Lower lobe of right lung (tissue), 2 donors: ENCODE results near the gene ZFTA. TPM values are rescaled to one million over a fixed set of nuclear protein-coding genes. Genes with fewer than 3 reads are reported as not detected.

Source experiments
- ATAC-seq, 2 donors: fragments of 200-7000 bp; cut with Tn5 transposase; one replicate each; pipeline ENCODE4 v1.9.1; 2020 to 2022; ENCODE audit warnings: mild to moderate bottlenecking in 2 of 2, moderate library complexity in 2 of 2
- DNase-seq: peaks from one replicate; pipeline ENCODE4 v3.0.0-alpha.2; 2020
- H3K27ac ChIP-seq: fragments of 200-600 bp; one replicate; pipeline ENCODE4 v1.8.0; 2022
- H3K27me3 ChIP-seq: fragments of 200-600 bp; one replicate; pipeline ENCODE4 v1.8.0; 2022; ENCODE audit warnings: low read depth
- H3K36me3 ChIP-seq: fragments of 200-600 bp; one replicate; pipeline ENCODE4 v1.8.0; 2022; ENCODE audit warnings: mild to moderate bottlenecking
- H3K4me1 ChIP-seq: fragments of 200-600 bp; one replicate; pipeline ENCODE4 v1.8.0; 2022
- H3K4me3 ChIP-seq: fragments of 200-600 bp; one replicate; pipeline ENCODE4 v1.8.0; 2022; ENCODE audit warnings: mild to moderate bottlenecking
- H3K9me3 ChIP-seq: fragments of 200-600 bp; one replicate; pipeline ENCODE4 v1.8.0; 2022
- intact Hi-C: fragments of 100-400 bp; cut with DNase I; formaldehyde crosslinking; loops from one replicate; pipeline ENCODE4 v1.11.0; 2022
- total RNA-seq: library from RNA; stranded (reverse); fragmentation: NEBNext Ultra II Directional; extraction: Animal tissue kit (Norgen Biotek cat#: 25700); gene quantifications from one replicate; pipeline ENCODE4 v1.2.1, GENCODE V29; 2021
- TF ChIP-seq, protein P1 (sequence below): fragments of 200-600 bp; IDR thresholded peaks from one replicate; pipeline ENCODE4 v1.8.0; 2022; ENCODE audit warnings: antibody characterized with exemption, mild to moderate bottlenecking
- donor health status: DM: no; HTN: yes; CAD: no; lungs with severe emphysema.

Gene ZFTA
- total RNA-seq, 1 donor from 2014 or later, result 9.3 TPM

DNA sequence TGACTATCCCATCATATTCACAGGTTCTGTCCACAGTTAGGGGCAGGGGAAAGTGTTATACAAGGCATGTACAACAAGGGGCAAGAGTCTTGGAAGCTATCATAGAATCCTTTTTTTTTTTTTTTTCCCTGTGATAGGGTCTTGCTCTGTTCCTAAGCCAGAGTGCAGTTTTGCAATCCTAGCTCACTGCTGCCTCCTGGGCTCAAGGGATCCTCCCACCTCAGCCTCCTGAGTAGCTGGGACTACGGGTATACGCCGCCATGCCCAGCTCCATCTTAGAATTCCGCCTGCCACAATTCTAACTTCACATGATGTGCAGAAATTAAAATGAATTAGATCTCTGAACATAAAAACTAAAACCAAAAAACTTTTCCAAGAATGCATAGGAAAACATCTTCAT is 31.7 kb downstream of the ZFTA start:
- peaks cover 5% of the 10 kb centered on the region for H3K4me1 ChIP-seq
- H3K27me3 ChIP-seq, result no peaks in the 10 kb centered on the region
- H3K4me3 ChIP-seq, result no peak overlapping the region
- DNase-seq (no peak), ATAC-seq (peak in 1 of 2 donors; percentile 21)
- intact Hi-C loops, result loop anchor here (5.0 kb wide), 1 partner anchor 35 kb away; no protein-coding TSS in a partner anchor
- no peaks in the 10 kb centered on the region for H3K36me3 ChIP-seq
- TF ChIP-seq, protein P1, sequence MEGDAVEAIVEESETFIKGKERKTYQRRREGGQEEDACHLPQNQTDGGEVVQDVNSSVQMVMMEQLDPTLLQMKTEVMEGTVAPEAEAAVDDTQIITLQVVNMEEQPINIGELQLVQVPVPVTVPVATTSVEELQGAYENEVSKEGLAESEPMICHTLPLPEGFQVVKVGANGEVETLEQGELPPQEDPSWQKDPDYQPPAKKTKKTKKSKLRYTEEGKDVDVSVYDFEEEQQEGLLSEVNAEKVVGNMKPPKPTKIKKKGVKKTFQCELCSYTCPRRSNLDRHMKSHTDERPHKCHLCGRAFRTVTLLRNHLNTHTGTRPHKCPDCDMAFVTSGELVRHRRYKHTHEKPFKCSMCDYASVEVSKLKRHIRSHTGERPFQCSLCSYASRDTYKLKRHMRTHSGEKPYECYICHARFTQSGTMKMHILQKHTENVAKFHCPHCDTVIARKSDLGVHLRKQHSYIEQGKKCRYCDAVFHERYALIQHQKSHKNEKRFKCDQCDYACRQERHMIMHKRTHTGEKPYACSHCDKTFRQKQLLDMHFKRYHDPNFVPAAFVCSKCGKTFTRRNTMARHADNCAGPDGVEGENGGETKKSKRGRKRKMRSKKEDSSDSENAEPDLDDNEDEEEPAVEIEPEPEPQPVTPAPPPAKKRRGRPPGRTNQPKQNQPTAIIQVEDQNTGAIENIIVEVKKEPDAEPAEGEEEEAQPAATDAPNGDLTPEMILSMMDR, result no peak
- no peak overlapping the region for H3K27ac ChIP-seq
- no peaks in the 10 kb centered on the region for H3K9me3 ChIP-seq

DNA sequence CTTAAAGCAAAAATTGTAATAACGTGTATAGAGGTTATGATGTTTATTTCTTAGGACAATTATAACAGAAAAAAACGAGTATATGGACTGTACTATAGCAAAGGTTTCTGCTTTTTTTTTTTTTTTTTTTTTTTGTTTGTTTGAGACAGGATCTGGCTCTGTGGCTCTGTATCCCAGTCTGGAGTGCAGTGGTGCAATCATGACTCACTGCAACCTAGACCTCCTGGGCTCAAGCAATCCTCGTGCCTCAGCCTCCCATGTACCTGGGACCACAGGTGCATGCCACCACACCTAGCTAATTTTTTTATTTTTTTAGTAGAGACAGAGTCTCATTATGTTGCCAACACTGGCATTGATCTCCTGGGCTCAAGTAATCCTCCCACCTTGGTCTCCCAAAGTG is 39.2 kb downstream of the ZFTA start:
- no peaks in the 10 kb centered on the region for H3K9me3 ChIP-seq
- peaks cover 5% of the 10 kb centered on the region for H3K36me3 ChIP-seq
- TF ChIP-seq, protein P1, result no peak
- H3K27me3 ChIP-seq, result no peaks in the 10 kb centered on the region
- intact Hi-C loops, result no loop called here
- no peak overlapping the region for H3K4me3 ChIP-seq
- no peak overlapping the region for H3K27ac ChIP-seq
- ATAC-seq (no peak), DNase-seq (no peak)
- H3K4me1 ChIP-seq, result no peaks in the 10 kb centered on the region

DNA sequence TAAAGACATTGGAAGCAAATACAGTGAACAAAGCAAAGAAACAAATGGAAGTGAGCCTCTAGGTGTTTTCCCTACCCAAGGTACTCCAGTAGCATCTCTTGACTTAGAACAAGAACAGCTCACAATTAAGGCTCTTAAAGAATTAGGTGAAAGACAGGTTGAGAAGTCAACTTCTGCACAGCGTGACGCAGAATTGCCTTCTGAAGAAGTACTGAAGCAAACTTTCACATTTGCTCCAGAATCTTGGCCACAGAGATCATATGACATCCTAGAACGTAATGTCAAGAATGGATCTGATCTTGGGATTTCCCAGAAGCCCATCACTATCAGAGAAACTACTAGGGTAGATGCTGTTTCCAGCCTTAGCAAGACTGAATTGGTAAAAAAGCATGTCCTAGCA is 48.0 kb downstream of the ZFTA start:
- Histone ChIP-seq H3K4me1 (no peaks in the 10 kb centered on the region), H3K27me3 (no peaks in the 10 kb centered on the region), H3K36me3 (peaks cover 11% of the 10 kb centered on the region), H3K9me3 (no peaks in the 10 kb centered on the region), H3K4me3 (no peak overlapping the region), H3K27ac (no peak overlapping the region)
- TF ChIP-seq, protein P1, result no peak
- ATAC-seq, result no peak
- DNase-seq, result no peak
- intact Hi-C loops, result no loop called here

DNA sequence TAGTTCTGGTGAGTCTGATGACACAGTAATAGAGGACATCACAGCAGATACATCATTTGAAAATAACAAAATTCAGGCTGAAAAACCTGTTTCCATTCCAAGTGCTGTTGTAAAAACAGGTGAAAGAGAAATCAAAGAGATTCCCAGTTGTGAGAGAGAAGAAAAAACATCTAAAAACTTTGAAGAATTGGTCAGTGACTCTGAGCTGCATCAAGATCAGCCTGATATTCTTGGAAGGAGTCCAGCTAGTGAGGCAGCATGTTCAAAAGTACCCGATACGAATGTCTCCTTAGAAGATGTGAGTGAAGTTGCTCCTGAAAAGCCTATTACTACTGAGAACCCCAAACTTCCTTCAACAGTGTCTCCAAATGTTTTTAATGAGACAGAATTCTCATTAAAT is 48.6 kb downstream of the ZFTA start:
- ATAC-seq, result no peak
- no peak for DNase-seq
- TF ChIP-seq, protein P1, result no peak
- H3K27ac ChIP-seq, result no peak overlapping the region
- no peaks in the 10 kb centered on the region for H3K4me1 ChIP-seq
- H3K27me3 ChIP-seq, result no peaks in the 10 kb centered on the region
- intact Hi-C loops, result no loop called here
- H3K4me3 ChIP-seq, result no peak overlapping the region
- peaks cover 16% of the 10 kb centered on the region for H3K36me3 ChIP-seq
- H3K9me3 ChIP-seq, result no peaks in the 10 kb centered on the region

DNA sequence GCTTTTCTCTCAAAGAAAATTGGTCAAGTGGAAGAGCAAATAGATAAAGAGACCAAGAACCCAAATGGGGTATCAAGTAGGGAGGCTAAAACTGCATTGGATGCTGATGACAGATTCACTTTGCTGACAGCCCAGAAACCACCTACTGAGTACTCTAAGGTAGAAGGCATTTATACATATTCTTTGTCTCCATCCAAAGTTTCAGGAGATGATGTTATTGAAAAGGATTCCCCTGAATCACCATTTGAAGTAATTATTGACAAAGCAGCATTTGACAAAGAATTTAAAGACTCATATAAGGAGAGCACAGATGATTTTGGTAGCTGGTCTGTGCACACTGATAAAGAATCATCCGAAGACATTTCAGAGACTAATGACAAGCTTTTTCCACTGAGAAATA is 49.6 kb downstream of the ZFTA start:
- Histone ChIP-seq H3K27ac (no peak overlapping the region), H3K4me3 (no peak overlapping the region), H3K36me3 (peaks cover 16% of the 10 kb centered on the region), H3K27me3 (no peaks in the 10 kb centered on the region), H3K9me3 (no peaks in the 10 kb centered on the region), H3K4me1 (no peaks in the 10 kb centered on the region)
- no peak for DNase-seq
- ATAC-seq, result no peak
- TF ChIP-seq, protein P1, result no peak
- intact Hi-C loops, result no loop called here

Other genes starting within 250 kb of the ZFTA start
- gene PLAAT4, start 232.0 kb downstream of the ZFTA start, total RNA-seq, result 150 TPM
- gene PLAAT2, start 205.4 kb downstream of the ZFTA start, total RNA-seq, result 2.9 TPM
- gene PLAAT3, start 154.3 kb downstream of the ZFTA start, total RNA-seq, result 81.9 TPM
- gene ATL3, start 97.4 kb downstream of the ZFTA start, total RNA-seq, result 72.8 TPM
- gene RTN3, start 87.3 kb downstream of the ZFTA start, total RNA-seq, result 140 TPM
- gene SPINDOC, start 44.7 kb upstream of the ZFTA start, total RNA-seq, result 21.7 TPM
- gene MARK2, start 70.3 kb upstream of the ZFTA start, total RNA-seq, result 44.9 TPM
- gene RCOR2, start 148.4 kb upstream of the ZFTA start, total RNA-seq, result 0.18 TPM
- 20.4 TPM for gene NAA40, start 170.2 kb upstream of the ZFTA start, total RNA-seq
- gene COX8A, start 205.8 kb upstream of the ZFTA start, total RNA-seq, result 212 TPM
- gene OTUB1, start 217.7 kb upstream of the ZFTA start, total RNA-seq, result 61.9 TPM